ENCODE results near the gene PCNX2.

PCNX2 gene

GRCh38 chr1:232952514-232953499 lies 342.7 kb downstream of the PCNX2 start:
- TF ChIP-seq TAF1 (IDR thresholded peaks at IDR 0.05; ENCODE audit: borderline replicate concordance, insufficient read depth, low read length) (no peak), POLR2AphosphoS5 (IDR thresholded peaks at IDR 0.05; ENCODE audit: low read depth, low read length) (no peak), SIN3A (IDR thresholded peaks at IDR 0.05; ENCODE audit: borderline replicate concordance, insufficient read depth, low read length) (no peak), REST (IDR thresholded peaks at IDR 0.05; ENCODE audit: insufficient read depth in 1 of 2, low read depth in 2 of 2, low read length in 2 of 2) (no peak), FOXP2 (optimal IDR thresholded peaks at IDR 0.05; ENCODE audit: borderline replicate concordance, extremely low read depth, extremely low read length, insufficient read depth) (no peak)

GRCh38 chr1:232951605-232952004 lies 343.9 kb downstream of the PCNX2 start:
- no peak for TF ChIP-seq FOXP2 (optimal IDR thresholded peaks at IDR 0.05; ENCODE audit: borderline replicate concordance, extremely low read depth, extremely low read length, insufficient read depth)
- TF ChIP-seq POLR2AphosphoS5 (IDR thresholded peaks at IDR 0.05; ENCODE audit: low read depth, low read length): no peak
- no peak for TF ChIP-seq REST (IDR thresholded peaks at IDR 0.05; ENCODE audit: insufficient read depth in 1 of 2, low read depth in 2 of 2, low read length in 2 of 2)
- TF ChIP-seq TAF1 (IDR thresholded peaks at IDR 0.05; ENCODE audit: borderline replicate concordance, insufficient read depth, low read length): no peak
- TF ChIP-seq SIN3A (IDR thresholded peaks at IDR 0.05; ENCODE audit: borderline replicate concordance, insufficient read depth, low read length): no peak

- peak; percentile 79 to 89 for TF ChIP-seq REST (IDR thresholded peaks at IDR 0.05; ENCODE audit: insufficient read depth in 1 of 2, low read depth in 2 of 2, low read length in 2 of 2)
- no peak for TF ChIP-seq FOXP2 (optimal IDR thresholded peaks at IDR 0.05; ENCODE audit: borderline replicate concordance, extremely low read depth, extremely low read length, insufficient read depth)
These were observed 344.3 kb downstream of the PCNX2 start for GRCh38 chr1:232951180-232951579.

GRCh38 chr1:232950197-232951176 lies 345.0 kb downstream of the PCNX2 start, which contains the start of gene NTPCR:
TSS of gene NTPCR (plus strand) at chr1:232950611. CDS start at chr1:232950711, 100 bp downstream.
- TF ChIP-seq TAF1 (IDR thresholded peaks at IDR 0.05; ENCODE audit: borderline replicate concordance, insufficient read depth, low read length): peak; percentile 52; the same call in 1 of the 2 replicates
- 0 out of 2 replicates have a peak, but pooled peaks have one; percentile 13 for TF ChIP-seq SIN3A (IDR thresholded peaks at IDR 0.05; ENCODE audit: borderline replicate concordance, insufficient read depth, low read length)
- peak; percentile 95 for TF ChIP-seq POLR2AphosphoS5 (IDR thresholded peaks at IDR 0.05; ENCODE audit: low read depth, low read length)
- TF ChIP-seq REST (IDR thresholded peaks at IDR 0.05; ENCODE audit: insufficient read depth in 1 of 2, low read depth in 2 of 2, low read length in 2 of 2): no peak
- no peak for TF ChIP-seq FOXP2 (optimal IDR thresholded peaks at IDR 0.05; ENCODE audit: borderline replicate concordance, extremely low read depth, extremely low read length, insufficient read depth)

Measured in PFSK-1 (cell line).